NOMO-1 (cell line): ENCODE data around the gene STYK1.
A peak's percentile ranks its signal among the peaks of the same experiment; 100 is the strongest.
"Not testable (repeated sequence)": the region's sequence is repeated elsewhere in the genome, so short reads cannot be mapped to it uniquely, and the experiment has no call there.

ENCODE experiments used
- DNase-seq, 2 experiments: peaks; one replicate each; lab custom pipeline; 2025; ENCODE audit not compliant: unreplicated experiment in 2 of 2; lab: John Stamatoyannopoulos, UW

Gene STYK1

DNA sequence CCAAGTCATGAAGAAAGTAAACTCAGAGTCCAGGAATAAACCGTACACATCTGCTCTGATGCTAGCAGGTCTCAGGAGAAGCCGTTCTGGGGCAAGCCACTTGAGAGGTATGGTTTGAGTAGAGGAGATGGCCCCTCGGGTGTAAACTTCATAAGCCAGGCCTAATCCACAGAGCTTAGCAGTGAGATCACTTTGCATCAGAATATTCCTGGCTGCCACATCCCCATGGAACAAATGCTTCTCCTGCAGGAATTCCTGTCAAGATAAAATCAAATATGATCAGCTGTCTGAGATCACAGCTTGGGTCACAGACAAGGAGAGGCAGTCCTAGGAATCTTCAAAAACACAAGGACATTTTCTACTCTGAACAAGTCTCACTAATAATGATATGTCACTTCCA is 49.2 kb downstream of the STYK1 start:
- DNase-seq: no peak

DNA sequence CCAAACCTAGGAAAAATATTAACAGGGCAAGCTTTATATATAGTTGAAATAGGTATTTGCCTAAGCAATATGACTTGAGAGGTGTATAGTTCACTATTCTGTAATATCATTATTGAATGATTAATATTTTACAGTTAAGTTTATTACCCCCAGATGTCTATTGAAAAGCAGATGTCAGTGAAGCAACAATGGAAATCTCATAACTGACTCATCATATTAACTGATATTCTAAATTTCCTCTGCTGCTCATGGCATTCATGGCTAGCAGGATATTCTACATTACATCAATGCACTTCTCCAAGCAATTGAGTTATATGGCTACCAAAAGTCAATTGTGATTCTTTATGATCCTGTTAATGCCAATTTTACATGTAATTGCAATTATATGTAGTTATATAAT is 50.7 kb downstream of the STYK1 start:
- no peak for DNase-seq

DNA sequence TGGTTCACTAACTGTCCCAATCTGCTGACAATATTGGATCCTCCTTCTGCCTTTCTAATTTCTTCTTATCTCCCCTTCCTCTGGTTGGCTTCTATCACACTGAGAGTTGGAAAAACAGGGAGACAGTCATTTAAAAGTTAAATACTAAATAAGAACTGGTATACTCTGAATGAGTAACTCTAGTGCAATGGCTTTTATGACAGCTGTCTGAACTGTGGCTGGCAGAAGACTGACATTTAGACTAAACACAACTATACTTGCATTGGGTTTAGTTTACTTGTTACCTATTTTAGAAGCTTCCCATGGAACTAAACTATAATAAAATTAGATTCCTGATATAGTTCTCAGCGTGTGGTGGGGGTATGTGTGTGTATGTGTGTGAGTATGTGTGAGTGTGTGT is 52.6 kb downstream of the STYK1 start:
- no peak for DNase-seq

DNA sequence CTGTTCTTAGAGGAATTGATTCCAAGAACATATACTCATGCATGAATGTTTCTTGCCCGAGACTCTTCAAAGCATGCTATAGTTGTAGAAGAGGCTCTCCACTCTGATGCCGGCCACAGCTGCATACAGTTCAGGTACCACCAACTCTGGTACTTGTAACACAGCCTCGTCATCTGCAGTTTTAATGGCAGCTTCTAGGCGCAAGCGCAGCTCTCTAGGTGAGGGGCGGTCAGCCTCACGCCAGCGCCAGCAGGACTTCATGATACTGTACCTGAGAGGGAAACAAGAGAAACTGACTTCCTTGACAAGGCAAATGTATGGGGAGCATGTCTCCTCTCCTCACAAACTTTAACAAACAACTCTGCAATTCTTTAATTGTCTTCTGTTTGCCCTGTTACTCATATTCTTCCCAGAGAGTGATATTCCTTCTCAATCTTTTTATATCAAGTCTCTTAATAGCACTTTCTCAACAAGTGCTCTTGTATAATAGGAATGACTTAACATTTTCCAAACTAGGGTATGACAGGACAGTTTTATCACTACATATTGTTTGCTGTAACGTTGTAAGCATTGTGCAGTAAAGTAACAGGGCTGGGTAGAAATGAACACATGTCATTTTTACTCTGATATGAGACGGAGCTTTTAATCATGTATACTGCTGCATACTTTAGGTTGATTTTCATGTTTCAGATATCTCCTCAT is 53.6 kb downstream of the STYK1 start:
- DNase-seq: no peak

DNA sequence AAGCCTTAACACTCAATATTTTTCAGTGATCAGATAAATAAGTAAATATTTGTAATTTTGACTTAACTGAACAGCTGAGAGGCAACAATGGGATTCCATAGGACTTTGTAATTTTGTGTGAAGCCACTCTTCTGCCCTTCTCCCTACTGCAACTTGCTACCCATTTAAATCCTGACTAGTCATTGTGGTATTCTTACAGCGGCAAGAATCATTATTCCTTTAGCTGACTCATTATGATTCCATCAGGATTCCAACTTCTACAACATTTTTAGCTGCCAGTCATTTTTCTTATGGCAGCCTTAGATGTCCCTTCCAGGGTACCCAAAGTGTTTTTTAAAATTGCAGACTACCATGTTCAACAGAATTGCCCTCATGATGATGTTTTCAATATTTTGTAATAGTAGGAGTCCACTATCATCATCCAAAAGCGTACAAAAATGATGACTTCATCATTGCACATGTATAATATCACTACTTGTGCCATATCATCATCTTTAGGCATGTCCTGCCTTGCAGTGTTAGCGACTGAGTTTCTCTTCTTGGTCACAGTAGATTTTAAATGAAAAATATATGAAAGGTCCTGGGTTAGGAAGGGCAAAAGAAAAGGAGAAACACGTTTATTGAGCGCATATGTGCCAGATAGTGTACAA is 55.4 kb downstream of the STYK1 start:
- DNase-seq: no peak

DNA sequence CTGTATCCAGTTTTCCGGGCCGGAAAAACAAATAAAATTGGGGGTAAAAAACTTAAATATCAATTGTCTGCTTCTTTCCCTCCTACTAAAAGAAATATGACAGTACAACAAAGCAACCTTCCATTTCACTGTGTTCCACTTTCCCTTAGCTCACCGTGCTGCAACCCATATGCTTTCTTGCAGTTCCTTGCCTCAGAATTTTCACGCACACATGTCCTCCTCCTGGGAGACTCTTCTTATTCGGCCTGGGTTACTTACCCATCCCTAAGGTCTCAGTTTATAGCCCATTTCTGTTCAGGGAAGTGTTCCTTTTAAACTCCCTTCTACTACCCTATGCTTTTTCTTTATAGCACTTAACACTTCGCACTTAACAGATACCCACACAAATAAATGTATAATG is 56.0 kb downstream of the STYK1 start:
- no peak for DNase-seq

DNA sequence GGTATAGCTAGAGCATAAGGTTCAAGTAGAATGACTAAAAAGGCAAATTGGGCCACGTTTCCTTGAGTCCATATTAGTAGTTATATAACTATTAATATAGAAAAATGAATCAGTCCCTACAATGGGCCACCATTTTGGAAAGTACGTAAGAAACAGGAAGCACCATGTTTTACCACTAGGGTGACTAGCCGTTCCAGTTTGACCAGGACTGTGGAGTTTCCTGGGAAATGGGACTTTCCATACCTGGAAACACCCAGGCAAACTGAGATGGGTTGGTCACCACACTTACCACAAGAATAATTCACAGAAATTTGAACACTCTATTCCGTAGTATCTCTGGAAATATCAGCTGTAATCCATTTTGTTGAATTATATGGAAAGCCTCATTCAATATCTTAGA is 58.3 kb downstream of the STYK1 start:
- no peak for DNase-seq

DNA sequence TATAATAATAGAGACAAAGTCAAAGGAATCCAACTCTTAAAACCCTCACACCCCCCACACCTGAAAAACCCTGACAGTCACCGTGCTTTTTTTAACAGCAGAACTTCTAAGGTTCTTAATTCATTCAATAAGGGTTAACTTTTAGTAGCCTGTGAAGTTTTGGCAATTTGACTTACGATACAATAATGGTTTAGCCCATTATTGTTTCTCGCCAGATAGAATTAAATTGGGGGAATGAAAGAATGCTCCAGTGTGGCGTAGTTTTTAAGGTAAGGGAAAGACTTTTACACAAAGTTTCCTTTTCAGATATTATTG is 59.8 kb downstream of the STYK1 start:
- no peak for DNase-seq

DNA sequence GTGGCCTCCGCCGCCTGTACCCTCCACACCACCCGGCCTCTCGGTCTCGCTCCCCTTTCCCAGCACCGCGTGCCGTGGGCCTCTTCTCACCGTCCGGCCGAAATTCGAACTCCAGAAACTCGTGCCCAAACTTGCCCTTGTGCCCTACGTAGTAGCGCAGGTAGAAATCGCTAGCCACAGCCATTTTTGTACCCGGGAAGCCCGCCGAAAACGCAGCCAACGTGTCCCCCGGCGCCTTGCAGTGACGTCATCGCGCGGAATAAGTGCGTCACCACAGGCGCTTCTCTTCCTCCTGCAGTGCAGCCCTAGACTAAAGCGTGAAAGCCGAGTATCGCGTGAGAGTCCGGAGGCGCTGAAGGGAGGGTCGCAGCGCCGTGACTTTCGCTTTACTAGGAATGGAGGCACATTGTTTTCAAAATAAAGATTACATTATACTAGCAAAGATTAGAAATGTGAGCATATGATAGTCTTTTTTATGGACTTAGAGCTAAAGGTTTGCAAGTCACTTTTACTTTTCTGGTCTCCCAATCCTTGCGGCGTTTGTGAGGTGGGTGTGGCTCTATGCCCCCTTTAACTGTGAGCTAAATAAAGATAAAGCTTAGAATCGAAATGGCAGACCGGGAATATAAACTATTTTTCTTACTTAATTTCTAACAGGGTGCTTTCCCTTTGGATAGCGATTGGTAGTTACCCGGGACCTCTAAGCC is 60.4 kb downstream of the STYK1 start, which contains the start of gene MAGOHB:
Gene MAGOHB (minus strand): TSS at position 261 of the 707 bp plus-strand sequence. CDS start 77 bp downstream, at position 184.
- peak; percentile 89 to 90 for DNase-seq

DNA sequence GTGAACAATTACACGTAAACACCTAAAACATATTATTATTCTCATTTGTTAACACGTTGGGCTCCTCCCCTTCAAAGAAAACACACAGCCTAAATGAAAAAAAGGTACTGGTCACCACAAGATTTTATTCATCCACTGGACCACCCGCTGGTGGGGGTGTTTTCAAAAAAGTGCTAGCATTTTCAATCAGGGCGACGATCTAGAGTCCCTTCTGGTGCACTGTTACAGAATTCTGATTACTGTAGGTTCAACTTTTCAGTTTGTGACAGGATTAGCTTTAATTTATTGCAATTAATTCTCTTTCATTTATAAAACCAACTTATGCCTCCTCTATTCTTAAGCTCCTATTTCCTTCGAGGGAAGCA is 60.9 kb downstream of the STYK1 start:
- DNase-seq: peak in 1 of 2 experiments; percentile 57

DNA sequence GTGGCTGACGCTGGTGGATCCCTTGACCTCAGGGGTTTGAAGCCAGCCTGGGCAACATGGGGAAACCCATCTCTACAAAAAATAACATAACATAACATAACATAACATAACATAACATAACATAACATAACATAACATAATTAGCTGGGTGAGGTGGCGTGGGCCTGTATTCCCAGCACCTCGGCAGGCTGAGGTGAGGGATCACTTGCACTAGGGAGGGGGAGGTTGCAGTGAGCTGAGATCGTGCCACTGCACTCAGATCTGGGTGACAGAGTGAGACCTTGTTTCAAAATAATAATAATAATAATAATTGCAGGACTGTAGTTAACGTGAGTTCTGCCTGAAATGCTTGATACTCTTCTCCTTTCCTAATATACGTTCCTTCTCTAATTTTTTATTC is 61.7 kb downstream of the STYK1 start:
- no peak for DNase-seq

DNA sequence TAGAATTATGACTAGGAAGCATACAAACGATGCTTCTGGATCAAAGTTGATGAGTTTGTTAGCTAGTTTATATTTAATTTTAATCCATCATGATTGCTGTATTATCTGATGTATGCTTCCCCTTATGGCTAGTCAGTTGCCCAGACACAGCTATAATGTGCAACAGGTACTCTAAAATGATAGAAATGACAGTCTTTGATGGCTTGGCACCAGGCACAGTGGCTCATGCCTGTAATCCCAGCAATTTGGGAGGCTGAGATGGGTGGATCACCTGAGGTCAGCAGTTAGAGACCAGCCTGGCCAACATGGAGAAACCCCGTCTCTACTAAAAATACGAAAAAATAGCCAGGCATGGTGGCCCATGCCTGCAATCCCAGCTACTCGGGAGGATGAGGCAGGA is 62.6 kb downstream of the STYK1 start:
- not testable (repeated sequence) for DNase-seq

DNA sequence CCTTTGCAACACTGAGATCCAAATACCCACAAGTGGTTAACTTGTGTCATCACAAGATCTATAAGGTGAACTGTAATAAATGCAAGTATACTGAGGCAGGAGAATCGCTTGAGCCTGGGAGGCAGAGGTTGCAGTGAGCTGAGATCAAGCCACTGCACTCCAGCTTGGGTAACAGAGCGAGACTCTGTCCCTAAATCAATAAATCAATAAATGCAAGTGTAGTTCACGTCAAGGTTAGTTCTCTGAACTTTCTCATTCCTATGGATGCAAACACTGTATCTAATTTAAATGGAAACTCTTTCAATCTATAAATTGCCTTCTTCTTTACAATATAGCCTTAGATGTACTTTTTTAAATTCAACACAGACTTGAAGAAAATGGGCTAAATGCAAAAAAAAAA is 63.7 kb downstream of the STYK1 start:
- DNase-seq: no peak

DNA sequence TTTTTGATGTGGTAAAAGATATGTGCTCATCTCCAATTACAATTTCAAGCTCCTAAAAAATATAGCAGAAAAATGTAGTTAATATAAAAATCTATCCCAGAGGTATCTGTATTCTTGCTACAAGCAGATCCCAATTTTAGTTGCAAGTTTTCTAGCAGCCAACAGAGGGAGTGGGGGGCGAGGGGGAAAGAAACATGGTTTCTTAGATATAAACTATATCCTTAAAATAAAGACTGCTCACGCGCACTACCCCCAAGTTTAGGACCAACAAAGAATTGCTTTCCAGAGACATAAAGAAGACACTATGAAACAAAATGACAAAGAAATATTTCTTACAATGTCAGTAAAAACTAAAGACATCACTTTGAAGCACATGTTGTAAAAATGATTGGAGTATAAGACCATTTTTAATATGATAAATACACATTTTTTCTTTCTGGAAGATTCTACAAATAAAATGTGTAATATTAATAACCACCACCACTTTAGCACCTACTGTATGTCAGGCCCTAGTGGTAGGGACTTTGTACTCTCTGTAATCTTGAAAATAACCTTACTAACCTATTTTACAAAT is 65.9 kb downstream of the STYK1 start:
- no peak for DNase-seq

DNA sequence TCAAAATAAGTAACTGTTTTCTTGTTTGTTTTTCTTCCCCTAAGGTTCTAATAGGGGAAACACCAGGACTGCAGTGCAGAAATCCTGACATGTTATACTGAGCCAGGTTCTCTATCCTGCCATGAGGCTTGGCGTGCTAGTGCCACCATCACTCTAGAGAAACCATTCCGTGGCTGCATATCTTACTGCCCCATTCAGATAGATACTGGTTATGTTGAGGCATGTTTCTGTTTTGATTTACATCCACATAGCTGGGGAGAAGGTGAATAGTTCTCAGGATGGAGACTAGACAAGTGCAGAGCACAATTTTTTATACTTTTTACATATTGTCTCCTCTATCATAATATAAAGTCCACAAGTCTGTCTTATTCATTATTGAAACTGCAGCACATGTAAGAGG is 72.0 kb downstream of the STYK1 start:
- no peak for DNase-seq

DNA sequence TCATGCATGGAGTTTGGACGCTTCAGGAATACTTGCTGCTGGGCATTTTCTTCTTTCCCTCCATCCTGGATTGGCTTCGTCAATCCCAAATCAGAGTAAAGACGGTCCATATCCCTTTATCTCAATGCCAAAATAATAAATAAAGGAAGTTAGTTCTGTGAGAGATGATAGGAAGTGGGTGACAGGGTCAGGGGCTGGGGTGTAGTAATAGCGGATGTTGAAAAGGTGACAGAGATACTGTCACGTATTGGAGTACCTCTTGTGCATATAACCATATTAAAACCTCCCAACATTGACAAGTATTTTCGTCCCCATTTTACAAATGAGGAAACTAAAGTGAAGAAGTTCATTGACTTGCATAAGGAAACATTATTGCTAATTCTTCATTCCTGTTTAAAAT is 72.9 kb downstream of the STYK1 start:
- DNase-seq: no peak

DNA sequence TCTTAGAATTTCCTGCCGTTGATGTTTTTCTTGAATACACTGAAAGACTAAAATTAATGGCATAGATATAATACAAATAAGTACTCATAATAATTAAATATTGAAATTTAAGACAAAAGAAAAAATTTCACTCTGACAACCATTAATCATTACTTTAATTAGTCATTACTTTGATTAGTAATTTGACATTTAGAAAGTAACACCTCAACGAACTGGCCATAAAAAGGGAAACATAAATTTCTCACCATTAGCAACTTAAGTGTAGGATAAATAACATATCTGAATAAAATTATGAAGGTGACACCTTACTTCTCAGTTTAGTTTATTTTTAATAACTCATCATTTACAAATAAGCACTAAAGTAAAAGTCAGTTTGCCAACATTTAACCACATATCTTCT is 78.0 kb downstream of the STYK1 start:
- DNase-seq: no peak

DNA sequence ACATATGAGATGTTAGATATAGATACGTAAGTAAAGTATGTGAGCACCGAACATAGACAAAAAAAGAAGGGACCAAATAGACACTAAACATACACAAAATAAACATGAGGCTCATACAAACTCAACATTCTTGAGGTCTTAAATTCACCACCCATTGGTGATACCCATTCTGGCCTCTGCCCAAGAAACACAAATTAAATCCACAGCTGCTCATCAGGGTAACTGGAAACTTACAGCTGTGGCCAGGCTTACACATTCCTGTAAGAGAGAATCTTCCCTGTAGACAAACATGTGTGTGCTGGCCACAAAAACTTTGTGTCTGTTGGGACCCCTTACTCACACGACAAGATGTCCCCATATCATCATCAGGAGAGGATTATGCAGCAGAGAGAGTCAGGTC is 82.9 kb downstream of the STYK1 start:
- DNase-seq: no peak

DNA sequence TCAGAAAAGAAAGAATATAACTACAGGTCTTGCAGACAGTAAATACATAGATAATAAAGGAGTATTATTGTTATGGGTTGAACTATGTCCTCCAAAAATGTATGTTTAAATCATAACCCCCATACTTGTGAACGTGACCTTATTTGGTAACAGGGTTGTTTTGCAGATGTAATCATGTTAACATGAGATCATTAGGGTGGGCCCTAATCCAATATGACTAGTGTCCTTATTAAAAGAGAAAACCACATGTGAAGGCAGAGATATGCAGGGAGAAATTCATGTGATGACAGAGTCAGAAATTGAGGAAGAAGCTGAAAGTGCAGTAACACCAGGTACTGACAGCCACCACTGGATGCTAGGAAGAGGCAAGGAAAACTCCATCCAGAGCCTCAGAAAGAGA is 89.4 kb downstream of the STYK1 start:
- DNase-seq: no peak

DNA sequence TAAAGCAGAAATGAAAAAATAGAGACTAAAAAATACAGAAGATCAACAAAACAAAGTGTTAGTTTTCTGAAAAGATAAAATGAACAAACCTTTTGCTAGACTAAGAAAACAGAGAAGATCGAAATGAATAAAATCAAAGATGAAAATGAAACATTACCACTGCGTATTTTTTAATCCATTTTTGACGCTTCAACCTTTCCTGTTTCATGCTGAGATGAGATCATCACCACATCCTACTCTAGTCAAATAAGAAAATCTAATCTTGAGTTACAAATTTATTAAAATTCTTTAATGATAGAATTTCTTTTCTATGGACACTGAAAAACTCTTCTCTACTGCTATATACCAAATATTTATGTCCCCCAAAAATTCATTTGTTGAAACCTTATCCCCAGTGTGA is 91.1 kb downstream of the STYK1 start:
- no peak for DNase-seq

DNA sequence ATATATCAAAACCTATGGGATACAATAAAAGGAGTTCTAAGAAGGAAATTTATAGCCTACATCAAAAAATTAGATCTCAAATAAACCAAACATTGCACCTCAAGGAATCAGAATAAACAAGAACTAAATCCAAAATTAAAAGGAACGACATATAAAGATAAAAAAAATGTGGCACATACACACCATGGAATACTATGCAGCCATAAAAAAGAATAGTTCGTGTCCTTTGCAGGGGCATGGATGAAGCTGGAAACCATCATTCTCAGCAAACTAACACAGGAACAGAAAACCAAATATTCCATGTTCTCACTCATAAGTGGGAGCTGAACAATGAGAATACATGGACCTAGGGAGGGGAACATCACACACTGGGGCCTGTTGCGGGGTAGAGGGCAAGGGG is 91.7 kb downstream of the STYK1 start:
- not testable (repeated sequence) for DNase-seq

DNA sequence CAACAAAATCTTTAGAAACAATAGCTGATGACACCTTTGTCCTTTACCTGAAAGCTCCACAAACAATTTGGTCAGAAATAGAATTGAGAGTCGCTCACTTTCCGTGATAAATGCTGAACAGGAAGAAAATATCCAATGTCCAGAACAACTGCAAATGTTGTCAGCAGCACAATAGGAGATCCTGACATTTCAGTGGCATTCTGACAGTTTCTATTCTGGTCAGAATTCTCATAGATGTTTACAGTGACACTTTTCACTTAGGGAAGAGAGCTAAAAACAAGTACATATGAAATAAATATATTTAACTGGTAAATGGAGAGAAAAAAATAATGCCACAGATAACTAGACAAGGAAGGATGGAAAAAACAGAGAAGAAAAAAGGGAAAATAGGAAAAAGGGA is 99.5 kb downstream of the STYK1 start:
- no peak for DNase-seq
